Activated T-cell treated with anti-CD3 and anti-CD28 coated beads, Interleukin-2, amount 50 U/mL, for 4 hours (primary cell): ENCODE results near the gene GPR27. TPM values are rescaled to one million over a fixed set of nuclear protein-coding genes. Genes with fewer than 3 reads are reported as not detected.

Experiments used
- ATAC-seq, 2 donors: fragments of 200-7000 bp; cut with Tn5 transposase; one replicate each; pipeline ENCODE4 v1.10.0; 2021
- DNase-seq: peaks from one replicate; pipeline ENCODE4 v3.0.0-alpha.2; 2020
- H3K27me3 Mint-ChIP-seq: one replicate; pipeline ENCODE4 v1.8.0; 2021; ENCODE audit warnings: low read depth, mixed read lengths
- H3K36me3 Mint-ChIP-seq: one replicate; pipeline ENCODE4 v1.8.0; 2022; ENCODE audit warnings: mixed read lengths; ENCODE audit not compliant: insufficient read depth
- H3K4me1 Mint-ChIP-seq: one replicate; pipeline ENCODE4 v1.8.0; 2021; ENCODE audit warnings: low read depth, mixed read lengths
- H3K4me3 Mint-ChIP-seq: one replicate; pipeline ENCODE4 v1.8.0; 2021; ENCODE audit warnings: mild to moderate bottlenecking, moderate library complexity, mixed read lengths
- H3K9me3 Mint-ChIP-seq: one replicate; pipeline ENCODE4 v1.8.0; 2021; ENCODE audit warnings: mixed read lengths
- total RNA-seq, 3 donors: library from RNA; stranded (reverse); gene quantifications; one replicate each; pipeline ENCODE4 v1.2.1, GENCODE V29; 2021

Gene GPR27
- 1 to 10 TPM; 2.0 to 2.4 (median 2.3) TPM for total RNA-seq

- no peak for DNase-seq
- Mint-ChIP-seq H3K36me3 (no peaks in the 10 kb centered on the region), H3K27me3 (peaks cover 47% of the 10 kb centered on the region), H3K4me1 (peaks cover 7% of the 10 kb centered on the region), H3K4me3 (peak within 1 kb of the TSS; percentile 70), H3K9me3 (no peaks in the 10 kb centered on the region)
- ATAC-seq, result peak; percentile 67 to 75
Measured at GRCh38 chr3:71753701-71754609, at the start of gene GPR27. Gene GPR27 (plus strand): TSS chr3:71753855. CDS start chr3:71754050, 195 bp downstream.

GRCh38 chr3:71704915-71705314, 48.7 kb upstream of the GPR27 start:
- Mint-ChIP-seq H3K9me3 (no peaks in the 10 kb centered on the region), H3K27me3 (no peaks in the 10 kb centered on the region), H3K36me3 (peaks cover 34% of the 10 kb centered on the region), H3K4me3 (no peak overlapping the region), H3K4me1 (peaks cover 76% of the 10 kb centered on the region)
- DNase-seq (no peak), ATAC-seq (no peak)

- Mint-ChIP-seq H3K4me1 (peaks cover 82% of the 10 kb centered on the region), H3K36me3 (peaks cover 34% of the 10 kb centered on the region), H3K4me3 (no peak overlapping the region), H3K9me3 (no peaks in the 10 kb centered on the region), H3K27me3 (no peaks in the 10 kb centered on the region)
- ATAC-seq (no peak), DNase-seq (no peak)
Measured at GRCh38 chr3:71705681-71706080, 48.0 kb upstream of the GPR27 start.

GRCh38 chr3:71707595-71707994, 46.1 kb upstream of the GPR27 start:
- Mint-ChIP-seq H3K9me3 (no peaks in the 10 kb centered on the region), H3K36me3 (peaks cover 34% of the 10 kb centered on the region), H3K27me3 (no peaks in the 10 kb centered on the region), H3K4me1 (peaks cover 75% of the 10 kb centered on the region), H3K4me3 (no peak overlapping the region)
- ATAC-seq (no peak), DNase-seq (no peak)

- Mint-ChIP-seq H3K4me1 (peaks cover 74% of the 10 kb centered on the region), H3K4me3 (no peak overlapping the region), H3K9me3 (no peaks in the 10 kb centered on the region), H3K27me3 (no peaks in the 10 kb centered on the region), H3K36me3 (peaks cover 34% of the 10 kb centered on the region)
- peak in 1 of 2 donors; percentile 39 for ATAC-seq
- no peak for DNase-seq
Measured at GRCh38 chr3:71708476-71709105, 45.1 kb upstream of the GPR27 start.

- Mint-ChIP-seq H3K36me3 (peaks cover 27% of the 10 kb centered on the region), H3K4me3 (no peak overlapping the region), H3K27me3 (no peaks in the 10 kb centered on the region), H3K4me1 (peaks cover 73% of the 10 kb centered on the region), H3K9me3 (no peaks in the 10 kb centered on the region)
- ATAC-seq (peak in 1 of 2 donors; percentile 39), DNase-seq (no peak)
Measured at GRCh38 chr3:71709908-71710511, 43.6 kb upstream of the GPR27 start.

- no peaks in the 10 kb centered on the region for H3K9me3 Mint-ChIP-seq
- DNase-seq (no peak), ATAC-seq (peak; percentile 51 to 53)
- H3K27me3 Mint-ChIP-seq, result no peaks in the 10 kb centered on the region
- H3K36me3 Mint-ChIP-seq, result peaks cover 21% of the 10 kb centered on the region
- H3K4me3 Mint-ChIP-seq, result no peak overlapping the region
- H3K4me1 Mint-ChIP-seq, result peaks cover 73% of the 10 kb centered on the region
Measured at GRCh38 chr3:71710906-71711494, 42.7 kb upstream of the GPR27 start.

- Mint-ChIP-seq H3K4me1 (peaks cover 77% of the 10 kb centered on the region), H3K4me3 (no peak overlapping the region), H3K9me3 (no peaks in the 10 kb centered on the region), H3K36me3 (peaks cover 11% of the 10 kb centered on the region), H3K27me3 (no peaks in the 10 kb centered on the region)
- DNase-seq (no peak), ATAC-seq (no peak)
Measured at GRCh38 chr3:71713041-71713440, 40.6 kb upstream of the GPR27 start.

- DNase-seq (no peak), ATAC-seq (no peak)
- peaks cover 84% of the 10 kb centered on the region for H3K4me1 Mint-ChIP-seq
- H3K4me3 Mint-ChIP-seq, result no peak overlapping the region
- no peaks in the 10 kb centered on the region for H3K27me3 Mint-ChIP-seq
- peaks cover 3% of the 10 kb centered on the region for H3K36me3 Mint-ChIP-seq
- H3K9me3 Mint-ChIP-seq, result no peaks in the 10 kb centered on the region
Measured at GRCh38 chr3:71714595-71714994, 39.1 kb upstream of the GPR27 start.

- H3K4me3 Mint-ChIP-seq, result peak overlapping the region; percentile 27
- ATAC-seq, result peak; percentile 21 to 30
Measured at GRCh38 chr3:71718072-71718471, 35.6 kb upstream of the GPR27 start.

GRCh38 chr3:71721002-71721401, 32.7 kb upstream of the GPR27 start:
- Mint-ChIP-seq H3K4me3 (peak overlapping the region; percentile 70), H3K27me3 (no peaks in the 10 kb centered on the region), H3K9me3 (no peaks in the 10 kb centered on the region), H3K36me3 (peaks cover 13% of the 10 kb centered on the region), H3K4me1 (peaks cover 82% of the 10 kb centered on the region)
- DNase-seq, result no peak
- ATAC-seq, result no peak

More at GRCh38 chr3:71718072-71718471, 35.6 kb upstream of the GPR27 start:
- Mint-ChIP-seq H3K36me3 (peaks cover 13% of the 10 kb centered on the region), H3K27me3 (no peaks in the 10 kb centered on the region), H3K4me1 (peaks cover 90% of the 10 kb centered on the region), H3K9me3 (no peaks in the 10 kb centered on the region)
- no peak for DNase-seq

- Mint-ChIP-seq H3K9me3 (no peaks in the 10 kb centered on the region), H3K27me3 (no peaks in the 10 kb centered on the region), H3K36me3 (peaks cover 13% of the 10 kb centered on the region), H3K4me1 (peaks cover 84% of the 10 kb centered on the region), H3K4me3 (peak overlapping the region; percentile 70)
- ATAC-seq (peak in 1 of 2 donors; percentile 6), DNase-seq (peak; percentile 27)
Measured at GRCh38 chr3:71721651-71722157, 32.0 kb upstream of the GPR27 start.

GRCh38 chr3:71722693-71723092, 31.0 kb upstream of the GPR27 start:
- Mint-ChIP-seq H3K36me3 (peaks cover 13% of the 10 kb centered on the region), H3K4me1 (peaks cover 77% of the 10 kb centered on the region), H3K4me3 (peak overlapping the region; percentile 91), H3K9me3 (no peaks in the 10 kb centered on the region), H3K27me3 (no peaks in the 10 kb centered on the region)
- DNase-seq (no peak), ATAC-seq (no peak)
